ENCODE measurements around the gene DYNC1LI2.
A peak's percentile ranks its signal among the peaks of the same experiment; 100 is the strongest.
"Not testable (repeated sequence)": the region's sequence is repeated elsewhere in the genome, so short reads cannot be mapped to it uniquely, and the experiment has no call there.

DYNC1LI2 gene

DNA sequence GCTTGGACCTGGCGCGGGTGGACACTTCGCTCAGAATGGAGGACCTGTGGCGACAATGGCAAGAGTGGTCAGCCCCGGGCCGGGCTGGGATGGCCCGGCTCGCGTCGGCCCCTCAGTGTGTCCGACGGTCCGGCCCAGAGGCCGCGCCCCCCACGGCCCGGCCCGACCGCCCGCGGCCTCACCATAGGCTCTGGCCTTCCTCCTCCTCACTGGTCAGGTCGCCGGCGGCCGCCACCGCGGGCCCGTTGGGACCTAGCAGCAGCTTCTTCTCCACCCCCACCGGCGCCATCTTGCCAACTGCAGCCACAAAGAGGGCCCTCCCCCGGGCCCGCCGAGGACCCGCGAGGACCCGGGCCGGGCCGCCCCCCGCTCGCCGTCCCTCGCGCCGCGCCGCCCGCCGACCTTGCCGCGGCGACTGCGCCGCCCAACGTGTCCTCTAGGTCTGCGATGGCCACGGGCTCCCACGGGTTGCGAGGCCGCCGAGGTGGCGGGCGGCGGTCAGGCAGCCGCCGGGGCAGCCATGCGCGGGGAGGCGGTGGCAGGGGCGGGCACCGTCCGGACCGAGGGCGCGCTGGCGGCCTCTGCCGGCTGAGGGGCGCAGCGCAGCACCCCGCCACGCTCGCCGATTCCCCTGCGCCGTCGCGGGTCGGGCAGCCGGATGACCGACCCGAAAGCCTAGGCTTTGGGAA, at the start of gene DYNC1LI2:
TSS of gene DYNC1LI2 (minus strand) at position 307 of the 689 bp plus-strand sequence. CDS start at position 289, 18 bp downstream.
- no peaks in the 10 kb centered on the region for H3K9me3 ChIP-seq (ENCODE audit: control insufficient read depth in 1 of 2, low read length in 2 of 2)

DNA sequence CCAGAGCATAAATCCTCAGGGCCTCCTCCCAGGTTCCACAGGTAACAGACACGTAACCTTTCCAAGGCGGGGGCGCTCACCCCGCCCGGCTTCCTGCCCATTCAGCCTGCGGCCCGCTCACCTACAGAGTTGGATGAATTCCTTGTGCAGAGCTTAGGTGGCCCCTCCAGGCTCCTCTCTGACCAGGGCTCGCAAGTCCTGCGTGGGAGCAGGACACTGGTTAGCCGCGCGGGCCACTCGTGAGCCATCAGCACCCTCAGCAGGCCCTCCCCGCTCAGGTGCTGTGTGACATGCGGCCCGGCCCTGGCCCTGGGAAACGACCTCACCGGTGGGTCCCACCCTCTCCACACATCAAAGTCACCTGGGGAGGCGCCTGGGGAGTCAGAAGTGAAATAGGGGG, 49.4 kb upstream of the DYNC1LI2 start:
- Histone ChIP-seq H3K27me3 (ENCODE audit: control insufficient read depth in 1 of 2, insufficient read depth in 2 of 2, low read length in 2 of 2) (no peaks in the 10 kb centered on the region), H3K4me1 (ENCODE audit: control insufficient read depth in 1 of 2, insufficient read depth in 2 of 2, low read length in 2 of 2) (no peaks in the 10 kb centered on the region), H3K27ac (ENCODE audit: low read depth, low read length) (no peak overlapping the region), H3K9ac (ENCODE audit: low read depth in 1 of 2, low read length in 2 of 2) (no peak overlapping the region), H3K4me3 (ENCODE audit: low read depth in 1 of 2, low read length in 2 of 2) (no peak overlapping the region), H3K36me3 (ENCODE audit: control insufficient read depth in 1 of 2, insufficient read depth in 2 of 2, low read length in 2 of 2) (peaks cover 12 to 32% of the 10 kb centered on the region in 2 donors), H3K9me3 (ENCODE audit: control insufficient read depth in 1 of 2, low read length in 2 of 2) (no peaks in the 10 kb centered on the region)

More for the DNA sequence above, at the start of gene DYNC1LI2:
- Histone ChIP-seq H3K27ac (ENCODE audit: low read depth, low read length) (peak within 1 kb of the TSS; percentile 90), H3K9ac (ENCODE audit: low read depth in 1 of 2, low read length in 2 of 2) (peak within 1 kb of the TSS; percentile 83 to 91), H3K4me1 (ENCODE audit: control insufficient read depth in 1 of 2, insufficient read depth in 2 of 2, low read length in 2 of 2) (peaks cover 26 to 30% of the 10 kb centered on the region in 2 donors), H3K4me3 (ENCODE audit: low read depth in 1 of 2, low read length in 2 of 2) (peak within 1 kb of the TSS; percentile 90 to 93), H3K27me3 (ENCODE audit: control insufficient read depth in 1 of 2, insufficient read depth in 2 of 2, low read length in 2 of 2) (no peaks in the 10 kb centered on the region), H3K36me3 (ENCODE audit: control insufficient read depth in 1 of 2, insufficient read depth in 2 of 2, low read length in 2 of 2) (peaks cover 9 to 19% of the 10 kb centered on the region in 2 donors)

DNA sequence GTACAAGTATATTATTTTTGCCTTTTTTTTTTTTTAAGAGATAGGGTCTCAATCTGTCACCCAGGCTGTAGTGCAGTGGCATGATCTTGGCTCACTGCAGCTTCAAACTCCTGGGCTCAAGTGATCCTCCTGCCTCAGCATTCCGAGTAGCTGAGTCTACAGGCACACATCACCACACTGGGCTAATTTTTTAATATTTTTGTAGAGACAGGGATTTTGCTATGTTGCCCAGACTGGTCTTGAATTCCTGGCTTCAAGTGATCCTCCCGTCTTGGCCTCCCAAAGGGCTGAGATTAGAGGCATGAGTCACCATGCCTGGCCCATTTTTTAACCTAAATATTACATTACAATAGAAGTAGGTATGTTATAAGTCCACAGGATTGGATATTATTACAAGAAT, 46.8 kb upstream of the DYNC1LI2 start:
- H3K4me1 ChIP-seq (ENCODE audit: control insufficient read depth in 1 of 2, insufficient read depth in 2 of 2, low read length in 2 of 2): no peaks in the 10 kb centered on the region
- H3K27me3 ChIP-seq (ENCODE audit: control insufficient read depth in 1 of 2, insufficient read depth in 2 of 2, low read length in 2 of 2): no peaks in the 10 kb centered on the region
- H3K9ac ChIP-seq (ENCODE audit: low read depth in 1 of 2, low read length in 2 of 2): no peak overlapping the region
- H3K4me3 ChIP-seq (ENCODE audit: low read depth in 1 of 2, low read length in 2 of 2): no peak overlapping the region
- no peak overlapping the region for H3K27ac ChIP-seq (ENCODE audit: low read depth, low read length)
- H3K36me3 ChIP-seq (ENCODE audit: control insufficient read depth in 1 of 2, insufficient read depth in 2 of 2, low read length in 2 of 2): peaks cover 5 to 7% of the 10 kb centered on the region in 2 donors
- H3K9me3 ChIP-seq (ENCODE audit: control insufficient read depth in 1 of 2, low read length in 2 of 2): no peaks in the 10 kb centered on the region

DNA sequence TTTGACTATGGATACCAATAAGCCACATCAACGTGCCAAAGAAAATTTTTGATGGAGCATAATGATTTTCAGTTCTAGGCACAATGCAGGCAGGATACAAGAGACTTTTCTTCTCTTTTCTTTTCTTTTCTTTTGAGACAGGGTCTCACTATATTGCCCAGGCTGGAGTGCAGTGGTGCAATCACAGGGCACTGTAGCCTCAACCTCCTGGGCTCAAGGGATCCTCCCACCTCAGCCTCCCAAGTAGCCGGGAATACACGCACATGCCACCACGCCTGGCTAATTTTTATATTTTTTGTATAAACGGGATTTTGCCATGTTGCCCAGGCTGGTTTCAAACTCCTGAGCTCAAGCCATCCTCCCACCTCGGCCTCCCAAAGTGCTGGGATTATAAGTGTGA, 42.6 kb upstream of the DYNC1LI2 start:
- H3K9ac ChIP-seq (ENCODE audit: low read depth in 1 of 2, low read length in 2 of 2); H3K9me3 ChIP-seq (ENCODE audit: control insufficient read depth in 1 of 2, low read length in 2 of 2); H3K4me3 ChIP-seq (ENCODE audit: low read depth in 1 of 2, low read length in 2 of 2); H3K27ac ChIP-seq (ENCODE audit: low read depth, low read length); H3K4me1 ChIP-seq (ENCODE audit: control insufficient read depth in 1 of 2, insufficient read depth in 2 of 2, low read length in 2 of 2); H3K36me3 ChIP-seq (ENCODE audit: control insufficient read depth in 1 of 2, insufficient read depth in 2 of 2, low read length in 2 of 2); H3K27me3 ChIP-seq (ENCODE audit: control insufficient read depth in 1 of 2, insufficient read depth in 2 of 2, low read length in 2 of 2): not testable (repeated sequence)

DNA sequence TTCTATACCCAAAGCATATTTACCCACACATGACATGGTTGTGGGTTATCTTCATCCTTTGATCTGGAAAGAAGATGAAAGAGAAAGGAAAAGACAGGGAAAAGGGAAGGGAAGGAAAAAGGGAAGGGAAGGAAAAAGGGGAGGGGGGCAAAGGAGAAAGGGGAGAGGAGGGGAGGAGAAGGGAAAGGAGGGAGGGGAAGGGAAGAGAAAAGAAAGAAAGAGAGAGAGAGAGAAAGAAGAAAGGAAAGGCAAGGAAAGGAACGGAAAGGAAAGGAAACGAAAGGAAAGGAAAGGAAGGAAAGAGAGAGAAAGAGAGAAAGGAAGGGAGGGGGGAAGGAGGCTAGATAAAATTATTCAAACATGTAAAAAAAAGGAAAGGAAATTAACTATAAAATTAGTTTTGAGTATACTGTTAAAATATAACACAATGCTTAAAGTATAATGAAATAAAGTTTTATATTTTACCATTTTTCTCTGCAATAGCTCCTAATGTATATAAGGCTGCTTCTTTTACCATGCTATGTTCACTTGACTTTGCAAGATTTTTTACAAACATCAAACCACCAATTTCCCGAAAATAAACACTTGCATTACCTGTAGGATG, 38.8 kb upstream of the DYNC1LI2 start:
- Histone ChIP-seq H3K9me3 (ENCODE audit: control insufficient read depth in 1 of 2, low read length in 2 of 2) (no peaks in the 10 kb centered on the region), H3K27ac (ENCODE audit: low read depth, low read length) (no peak overlapping the region), H3K27me3 (ENCODE audit: control insufficient read depth in 1 of 2, insufficient read depth in 2 of 2, low read length in 2 of 2) (no peaks in the 10 kb centered on the region), H3K9ac (ENCODE audit: low read depth in 1 of 2, low read length in 2 of 2) (no peak overlapping the region), H3K4me1 (ENCODE audit: control insufficient read depth in 1 of 2, insufficient read depth in 2 of 2, low read length in 2 of 2) (no peaks in the 10 kb centered on the region), H3K4me3 (ENCODE audit: low read depth in 1 of 2, low read length in 2 of 2) (no peak overlapping the region), H3K36me3 (ENCODE audit: control insufficient read depth in 1 of 2, insufficient read depth in 2 of 2, low read length in 2 of 2) (no peaks in the 10 kb centered on the region)

DNA sequence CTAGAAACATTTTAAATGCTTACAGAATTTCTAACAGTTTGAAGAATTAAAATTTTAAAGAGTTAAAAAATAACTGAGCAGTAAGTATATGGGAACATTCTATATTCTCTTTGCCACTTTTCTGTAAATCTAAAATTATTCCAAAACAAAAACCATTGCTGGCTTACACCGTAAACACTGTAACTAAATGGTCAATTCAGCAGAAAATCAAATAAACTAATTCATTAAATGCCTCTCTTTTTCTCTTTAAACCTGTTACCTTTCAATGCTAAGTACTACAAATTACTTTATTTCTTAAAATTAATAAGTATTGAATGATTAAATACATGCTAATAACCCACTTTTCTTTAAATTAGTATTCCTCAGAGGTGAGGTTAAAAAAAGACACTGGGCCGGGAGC, 36.0 kb upstream of the DYNC1LI2 start:
- no peaks in the 10 kb centered on the region for H3K36me3 ChIP-seq (ENCODE audit: control insufficient read depth in 1 of 2, insufficient read depth in 2 of 2, low read length in 2 of 2)
- no peak overlapping the region for H3K4me3 ChIP-seq (ENCODE audit: low read depth in 1 of 2, low read length in 2 of 2)
- no peaks in the 10 kb centered on the region for H3K27me3 ChIP-seq (ENCODE audit: control insufficient read depth in 1 of 2, insufficient read depth in 2 of 2, low read length in 2 of 2)
- H3K27ac ChIP-seq (ENCODE audit: low read depth, low read length): no peak overlapping the region
- H3K4me1 ChIP-seq (ENCODE audit: control insufficient read depth in 1 of 2, insufficient read depth in 2 of 2, low read length in 2 of 2): no peaks in the 10 kb centered on the region
- H3K9ac ChIP-seq (ENCODE audit: low read depth in 1 of 2, low read length in 2 of 2): no peak overlapping the region
- no peaks in the 10 kb centered on the region for H3K9me3 ChIP-seq (ENCODE audit: control insufficient read depth in 1 of 2, low read length in 2 of 2)

DNA sequence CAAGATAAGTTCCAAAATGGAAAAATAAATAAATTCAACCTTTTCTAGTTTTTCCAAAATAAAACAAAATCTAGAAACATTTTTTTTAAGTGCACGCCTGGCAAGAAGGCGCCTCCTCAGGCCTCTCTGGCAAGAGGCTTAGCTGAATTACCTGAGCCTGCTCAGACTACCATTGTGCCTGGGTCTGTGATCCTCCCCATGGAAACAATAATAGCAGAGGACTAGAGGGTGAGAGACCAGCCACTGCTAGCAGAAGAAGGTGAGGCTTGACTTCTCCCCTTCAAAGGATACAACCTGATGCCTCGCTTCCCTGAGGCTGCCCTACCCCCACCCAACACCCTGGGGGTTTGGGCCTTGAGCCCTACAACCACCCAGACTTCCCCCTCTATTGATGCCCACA, 35.1 kb upstream of the DYNC1LI2 start:
- Histone ChIP-seq H3K4me1 (ENCODE audit: control insufficient read depth in 1 of 2, insufficient read depth in 2 of 2, low read length in 2 of 2) (no peaks in the 10 kb centered on the region), H3K27me3 (ENCODE audit: control insufficient read depth in 1 of 2, insufficient read depth in 2 of 2, low read length in 2 of 2) (no peaks in the 10 kb centered on the region), H3K27ac (ENCODE audit: low read depth, low read length) (no peak overlapping the region), H3K9ac (ENCODE audit: low read depth in 1 of 2, low read length in 2 of 2) (no peak overlapping the region), H3K36me3 (ENCODE audit: control insufficient read depth in 1 of 2, insufficient read depth in 2 of 2, low read length in 2 of 2) (no peaks in the 10 kb centered on the region), H3K4me3 (ENCODE audit: low read depth in 1 of 2, low read length in 2 of 2) (no peak overlapping the region), H3K9me3 (ENCODE audit: control insufficient read depth in 1 of 2, low read length in 2 of 2) (no peaks in the 10 kb centered on the region)

DNA sequence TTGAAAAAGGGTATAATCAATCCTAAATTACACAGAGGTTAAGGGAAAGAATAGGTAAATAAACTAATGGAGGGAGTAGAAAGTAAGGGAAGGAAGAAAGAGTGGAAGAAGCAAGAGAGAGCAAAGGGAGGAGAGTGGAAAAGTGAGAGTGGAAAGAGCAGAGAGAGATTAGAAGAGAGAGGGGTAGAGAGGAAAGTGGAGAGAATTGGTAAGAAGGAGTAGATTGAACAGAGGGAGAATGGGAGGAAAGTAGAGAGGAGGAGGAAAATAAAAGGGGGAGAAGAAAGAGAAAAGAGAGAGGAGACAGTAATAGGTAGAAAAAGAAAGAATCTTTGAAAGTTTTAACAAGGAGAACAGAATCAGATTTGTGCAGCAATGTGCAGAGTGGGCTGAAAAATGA, 25.0 kb upstream of the DYNC1LI2 start:
- Histone ChIP-seq H3K4me1 (ENCODE audit: control insufficient read depth in 1 of 2, insufficient read depth in 2 of 2, low read length in 2 of 2) (no peaks in the 10 kb centered on the region), H3K36me3 (ENCODE audit: control insufficient read depth in 1 of 2, insufficient read depth in 2 of 2, low read length in 2 of 2) (no peaks in the 10 kb centered on the region), H3K27ac (ENCODE audit: low read depth, low read length) (no peak overlapping the region), H3K9me3 (ENCODE audit: control insufficient read depth in 1 of 2, low read length in 2 of 2) (no peaks in the 10 kb centered on the region), H3K4me3 (ENCODE audit: low read depth in 1 of 2, low read length in 2 of 2) (no peak overlapping the region), H3K9ac (ENCODE audit: low read depth in 1 of 2, low read length in 2 of 2) (no peak overlapping the region), H3K27me3 (ENCODE audit: control insufficient read depth in 1 of 2, insufficient read depth in 2 of 2, low read length in 2 of 2) (no peaks in the 10 kb centered on the region)

DNA sequence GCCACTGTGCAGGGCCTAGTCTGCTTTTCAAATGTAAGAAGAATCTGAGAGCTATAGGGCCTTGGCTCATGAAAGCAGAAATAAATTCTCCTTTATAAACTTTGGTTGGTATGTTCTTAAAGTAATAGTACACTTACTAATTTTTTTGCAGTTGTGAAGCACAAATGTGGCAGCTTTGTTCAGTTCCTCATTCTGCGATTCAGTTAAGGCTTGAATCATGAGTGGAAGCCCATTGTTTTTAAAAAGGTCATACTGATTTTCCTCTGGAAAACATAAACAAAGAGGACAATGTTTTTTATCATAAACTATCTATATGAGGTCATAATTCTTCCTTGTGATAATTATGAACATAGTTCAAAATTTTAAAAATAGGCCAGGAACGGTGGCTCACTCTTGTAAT, 23.6 kb upstream of the DYNC1LI2 start:
- no peak overlapping the region for H3K4me3 ChIP-seq (ENCODE audit: low read depth in 1 of 2, low read length in 2 of 2)
- no peak overlapping the region for H3K9ac ChIP-seq (ENCODE audit: low read depth in 1 of 2, low read length in 2 of 2)
- no peaks in the 10 kb centered on the region for H3K9me3 ChIP-seq (ENCODE audit: control insufficient read depth in 1 of 2, low read length in 2 of 2)
- no peak overlapping the region for H3K27ac ChIP-seq (ENCODE audit: low read depth, low read length)
- H3K27me3 ChIP-seq (ENCODE audit: control insufficient read depth in 1 of 2, insufficient read depth in 2 of 2, low read length in 2 of 2): no peaks in the 10 kb centered on the region
- H3K36me3 ChIP-seq (ENCODE audit: control insufficient read depth in 1 of 2, insufficient read depth in 2 of 2, low read length in 2 of 2): no peaks in the 10 kb centered on the region
- no peaks in the 10 kb centered on the region for H3K4me1 ChIP-seq (ENCODE audit: control insufficient read depth in 1 of 2, insufficient read depth in 2 of 2, low read length in 2 of 2)

DNA sequence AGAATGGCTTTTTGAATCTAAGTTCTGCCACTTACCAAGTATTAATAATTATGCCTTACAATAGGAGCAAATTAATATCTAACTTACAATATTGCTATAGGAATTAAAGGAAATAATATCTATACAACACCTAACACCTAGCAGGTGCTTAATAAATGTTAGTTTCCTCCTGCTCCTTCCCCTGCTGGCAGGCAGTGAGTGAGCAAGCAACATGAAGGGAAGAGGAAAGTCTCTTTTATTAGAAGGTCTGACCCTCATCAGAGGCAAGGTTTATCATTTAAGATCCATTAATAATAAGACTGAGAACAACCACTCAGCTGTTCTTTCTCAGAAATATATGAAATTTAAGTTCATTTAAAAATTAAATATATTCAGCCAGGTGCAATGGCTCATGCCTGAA, 6.7 kb upstream of the DYNC1LI2 start:
- H3K27me3 ChIP-seq (ENCODE audit: control insufficient read depth in 1 of 2, insufficient read depth in 2 of 2, low read length in 2 of 2): no peaks in the 10 kb centered on the region
- H3K9me3 ChIP-seq (ENCODE audit: control insufficient read depth in 1 of 2, low read length in 2 of 2): no peaks in the 10 kb centered on the region
- no peak overlapping the region for H3K9ac ChIP-seq (ENCODE audit: low read depth in 1 of 2, low read length in 2 of 2)
- no peaks in the 10 kb centered on the region for H3K36me3 ChIP-seq (ENCODE audit: control insufficient read depth in 1 of 2, insufficient read depth in 2 of 2, low read length in 2 of 2)
- no peak overlapping the region for H3K4me3 ChIP-seq (ENCODE audit: low read depth in 1 of 2, low read length in 2 of 2)
- no peak overlapping the region for H3K27ac ChIP-seq (ENCODE audit: low read depth, low read length)
- no peaks in the 10 kb centered on the region for H3K4me1 ChIP-seq (ENCODE audit: control insufficient read depth in 1 of 2, insufficient read depth in 2 of 2, low read length in 2 of 2)

Measured in duodenal mucosa (tissue), 2 donors.